H1 (cell line): ENCODE measurements around the gene TRIM7. TPM values are rescaled to one million over a fixed set of nuclear protein-coding genes. Genes with fewer than 3 reads are reported as not detected.

Source experiments
- TAF1 ChIP-seq: IDR thresholded peaks from 2 replicates; pipeline ENCODE4 v1.6.1; 2011; ENCODE audit warnings: mild to moderate bottlenecking, low read depth, low read length
- USF2 ChIP-seq: IDR thresholded peaks from 2 replicates; pipeline ENCODE4 v1.6.1; 2011; ENCODE audit warnings: low read length, improper control_type of control experiment
- polyA plus RNA-seq, 7 experiments: library from polyadenylated mRNA; depleted of rRNA in 3 of 7; stranded (reverse) in 5 of 7; unstranded in 2 of 7; fragments of >200 nt in 5 of 7; fragments of 200-250 nt in 2 of 7; gene quantifications; 1 replicate in 5 of 7; 2 replicates in 1 of 7; 4 replicates in 1 of 7; pipeline versions ENCODE4 v1.2.1 to v1.2.3, GENCODE V29; 2011 to 2013; ENCODE audit warnings: missing spikeins in 2 of 7, mixed read lengths in 2 of 7
- total RNA-seq: library from RNA; stranded (reverse); fragmentation: NEBNext Ultra II Directional; extraction: Animal tissue kit (Norgen Biotek cat#: 25700); gene quantifications from 2 replicates; pipeline ENCODE4 v1.2.1, GENCODE V29; 2021
- TF ChIP-seq, protein P1 (sequence below): IDR thresholded peaks from 2 replicates; pipeline ENCODE4 v1.6.1; 2012; ENCODE audit warnings: inconsistent platforms

The TRIM7 gene
- total and polyA plus RNA-seq, 2 of the 8 experiments (the other 6 are each of a cell fraction or from before 2014, with no cell fraction given), result 0.36 to 0.47 TPM

- TF ChIP-seq USF2 (no peak), TAF1 (no peak)
- TF ChIP-seq, protein P1, sequence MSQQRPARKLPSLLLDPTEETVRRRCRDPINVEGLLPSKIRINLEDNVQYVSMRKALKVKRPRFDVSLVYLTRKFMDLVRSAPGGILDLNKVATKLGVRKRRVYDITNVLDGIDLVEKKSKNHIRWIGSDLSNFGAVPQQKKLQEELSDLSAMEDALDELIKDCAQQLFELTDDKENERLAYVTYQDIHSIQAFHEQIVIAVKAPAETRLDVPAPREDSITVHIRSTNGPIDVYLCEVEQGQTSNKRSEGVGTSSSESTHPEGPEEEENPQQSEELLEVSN, result no peak
Measured at GRCh38 chr5:181217803-181218062, 12.7 kb upstream of the TRIM7 start (continued).
